Measurements from ENCODE around the gene ZMAT3.
"Not testable (repeated sequence)": the region's sequence is repeated elsewhere in the genome, so short reads cannot be mapped to it uniquely, and the experiment has no call there.

ZMAT3 gene, protein sequence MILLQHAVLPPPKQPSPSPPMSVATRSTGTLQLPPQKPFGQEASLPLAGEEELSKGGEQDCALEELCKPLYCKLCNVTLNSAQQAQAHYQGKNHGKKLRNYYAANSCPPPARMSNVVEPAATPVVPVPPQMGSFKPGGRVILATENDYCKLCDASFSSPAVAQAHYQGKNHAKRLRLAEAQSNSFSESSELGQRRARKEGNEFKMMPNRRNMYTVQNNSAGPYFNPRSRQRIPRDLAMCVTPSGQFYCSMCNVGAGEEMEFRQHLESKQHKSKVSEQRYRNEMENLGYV

DNA sequence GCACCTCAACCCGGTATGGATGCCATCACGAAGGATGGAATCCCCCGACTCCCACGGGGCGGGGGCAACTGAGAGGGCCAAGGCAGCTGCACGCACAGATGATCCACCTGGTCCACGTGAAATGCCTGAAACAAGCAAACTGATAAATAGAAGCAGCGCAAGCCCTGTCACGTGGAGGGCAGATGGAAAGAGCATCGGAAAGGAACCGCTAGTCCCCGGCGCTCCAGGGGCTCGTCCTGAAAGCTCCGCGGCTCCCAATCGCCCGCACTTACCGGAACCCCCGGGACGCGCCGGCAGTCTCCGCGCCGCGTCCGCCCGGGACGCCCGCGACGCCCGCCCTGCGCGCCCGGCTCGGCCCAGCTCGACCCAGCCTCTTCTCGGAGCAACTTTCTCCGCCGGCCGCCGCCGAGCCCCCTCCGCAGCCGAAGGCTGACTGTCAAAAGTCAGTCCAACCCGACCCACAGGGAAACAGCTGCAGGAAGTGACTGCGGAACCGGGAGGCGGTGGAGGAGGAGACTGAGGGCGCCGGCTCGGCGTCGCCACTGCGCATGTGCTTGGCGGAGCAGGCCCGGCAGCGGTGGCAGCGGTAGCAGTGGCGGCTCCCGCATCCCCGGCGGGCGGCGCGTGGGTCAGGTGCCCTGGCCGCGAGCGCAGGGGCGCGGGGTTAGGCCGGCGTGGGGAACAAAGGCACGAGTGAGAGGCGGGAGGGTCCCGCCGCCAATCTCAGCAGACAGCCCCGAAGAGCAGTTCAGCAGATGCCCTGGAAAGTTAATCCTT is at the start of gene ZMAT3:
TSS of gene ZMAT3 (minus strand) at position 487 of the 777 bp plus-strand sequence. CDS start 4,057 bp downstream, outside the sequence.
- Histone ChIP-seq H3K27me3 (ENCODE audit: control insufficient read depth, insufficient read depth, low read length) (no peaks in the 10 kb centered on the region), H3K36me3 (ENCODE audit: control insufficient read depth, insufficient read depth, low read length) (no peaks in the 10 kb centered on the region), H3K9ac (ENCODE audit: low read length) (peak within 1 kb of the TSS; percentile 73), H3K4me1 (ENCODE audit: control insufficient read depth, insufficient read depth, low read length) (peaks cover 8% of the 10 kb centered on the region), H3K9me3 (ENCODE audit: control insufficient read depth, low read length) (no peaks in the 10 kb centered on the region), H3K4me3 (ENCODE audit: low read length) (peak within 1 kb of the TSS; percentile 63)

DNA sequence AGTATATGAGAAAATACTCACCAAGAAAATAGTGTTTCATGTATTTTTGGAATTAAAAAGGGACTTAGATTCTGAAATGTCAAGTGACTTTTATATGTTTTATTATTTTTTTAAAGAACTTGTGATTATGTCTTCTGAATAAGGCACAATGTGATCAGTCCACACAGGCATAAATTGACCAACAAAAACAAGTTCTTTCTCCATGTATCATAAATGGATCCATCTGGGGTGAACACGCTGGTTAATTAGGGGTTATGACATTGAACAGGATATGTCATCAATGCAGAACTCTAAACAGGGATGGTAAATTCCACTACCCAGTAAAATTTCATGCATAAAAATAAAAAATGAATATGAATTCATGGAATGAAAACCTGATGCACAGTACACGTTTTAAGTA is 45.2 kb upstream of the ZMAT3 start:
- Histone ChIP-seq H3K27me3 (ENCODE audit: control insufficient read depth, insufficient read depth, low read length) (no peaks in the 10 kb centered on the region), H3K9me3 (ENCODE audit: control insufficient read depth, low read length) (no peaks in the 10 kb centered on the region), H3K4me1 (ENCODE audit: control insufficient read depth, insufficient read depth, low read length) (no peaks in the 10 kb centered on the region), H3K4me3 (ENCODE audit: low read length) (no peak overlapping the region), H3K9ac (ENCODE audit: low read length) (no peak overlapping the region), H3K36me3 (ENCODE audit: control insufficient read depth, insufficient read depth, low read length) (no peaks in the 10 kb centered on the region)

DNA sequence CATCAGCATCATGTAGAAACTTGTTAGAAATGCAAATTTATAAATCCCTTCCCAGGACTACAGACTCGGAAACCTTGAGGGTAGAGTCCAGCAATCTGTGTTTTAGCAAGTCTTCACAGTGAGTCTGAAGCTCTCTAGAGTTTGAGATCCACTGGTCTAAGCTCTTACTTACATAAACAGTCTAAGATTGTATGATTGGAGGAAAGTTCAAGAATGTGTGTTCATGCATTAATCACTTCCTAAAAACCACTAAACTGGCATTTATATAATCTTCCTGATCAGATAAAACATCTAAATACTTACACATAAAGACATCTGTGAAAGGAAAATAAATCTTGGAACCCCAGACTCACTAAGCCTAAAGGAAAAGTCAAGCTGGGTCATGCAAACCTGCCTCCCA is 43.8 kb upstream of the ZMAT3 start:
- not testable (repeated sequence) for H3K27me3 ChIP-seq (ENCODE audit: control insufficient read depth, insufficient read depth, low read length); H3K36me3 ChIP-seq (ENCODE audit: control insufficient read depth, insufficient read depth, low read length); H3K9ac ChIP-seq (ENCODE audit: low read length); H3K4me3 ChIP-seq (ENCODE audit: low read length); H3K9me3 ChIP-seq (ENCODE audit: control insufficient read depth, low read length); H3K4me1 ChIP-seq (ENCODE audit: control insufficient read depth, insufficient read depth, low read length)

DNA sequence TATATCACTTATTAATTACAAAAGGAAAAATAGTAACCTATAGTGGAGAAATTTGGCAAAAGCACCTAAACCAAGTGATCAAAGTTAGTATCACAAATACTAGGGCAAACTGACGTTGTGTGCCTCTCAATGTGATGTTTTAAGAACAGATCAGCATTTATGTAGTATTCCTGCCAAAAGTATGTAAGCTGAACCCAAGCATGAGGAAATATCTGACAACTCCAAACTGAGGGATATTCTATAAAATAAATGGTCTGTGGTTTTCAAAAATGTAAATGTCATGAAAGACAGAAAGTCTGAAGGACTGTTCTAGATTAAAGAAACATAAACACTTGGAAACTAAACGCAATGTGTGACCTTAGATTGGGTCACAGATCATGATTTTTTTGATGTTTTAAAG is 42.3 kb upstream of the ZMAT3 start:
- Histone ChIP-seq H3K36me3 (ENCODE audit: control insufficient read depth, insufficient read depth, low read length) (no peaks in the 10 kb centered on the region), H3K4me1 (ENCODE audit: control insufficient read depth, insufficient read depth, low read length) (no peaks in the 10 kb centered on the region), H3K4me3 (ENCODE audit: low read length) (no peak overlapping the region), H3K9me3 (ENCODE audit: control insufficient read depth, low read length) (no peaks in the 10 kb centered on the region), H3K27me3 (ENCODE audit: control insufficient read depth, insufficient read depth, low read length) (no peaks in the 10 kb centered on the region), H3K9ac (ENCODE audit: low read length) (no peak overlapping the region)

DNA sequence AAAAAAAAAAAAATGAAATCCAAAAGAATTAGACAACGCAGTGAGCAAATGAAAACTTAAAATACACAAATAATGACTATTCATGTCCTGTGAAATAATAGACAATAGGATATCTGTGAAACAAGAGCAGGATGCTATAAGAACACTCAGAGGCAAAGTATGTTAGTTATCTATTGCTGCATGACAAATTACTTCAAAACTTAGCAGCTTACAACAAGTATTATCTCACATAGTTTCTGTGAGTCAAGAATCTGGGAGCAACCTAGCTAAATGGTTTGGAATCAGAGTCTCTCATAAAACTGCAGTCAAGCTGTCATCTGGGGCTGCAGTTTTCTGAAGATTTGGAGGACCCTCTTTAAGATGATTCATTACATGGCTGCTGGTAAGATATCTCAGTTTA is 36.5 kb upstream of the ZMAT3 start:
- H3K9ac ChIP-seq (ENCODE audit: low read length), result no peak overlapping the region
- H3K4me1 ChIP-seq (ENCODE audit: control insufficient read depth, insufficient read depth, low read length), result peaks cover under 1% of the 10 kb centered on the region
- H3K36me3 ChIP-seq (ENCODE audit: control insufficient read depth, insufficient read depth, low read length), result no peaks in the 10 kb centered on the region
- no peaks in the 10 kb centered on the region for H3K27me3 ChIP-seq (ENCODE audit: control insufficient read depth, insufficient read depth, low read length)
- no peak overlapping the region for H3K4me3 ChIP-seq (ENCODE audit: low read length)
- H3K9me3 ChIP-seq (ENCODE audit: control insufficient read depth, low read length), result no peaks in the 10 kb centered on the region

DNA sequence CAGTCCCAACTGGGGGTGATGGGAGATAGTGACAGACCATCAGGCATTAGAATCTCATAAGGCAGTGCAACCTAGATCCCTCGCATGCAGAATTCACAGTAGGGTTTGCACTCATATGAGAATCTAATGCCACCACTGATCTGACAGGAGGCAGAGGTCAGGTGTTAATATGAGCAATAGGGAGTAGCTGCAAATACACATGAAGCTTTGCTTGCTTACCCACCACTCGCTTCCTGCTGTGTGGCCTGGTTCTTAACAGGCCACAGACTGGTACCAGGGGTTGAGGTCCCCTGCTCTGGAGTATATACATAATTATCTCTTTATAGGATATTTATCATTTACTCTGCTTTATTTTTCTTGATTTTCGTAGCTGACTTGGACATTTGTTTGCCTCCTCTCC is 36.0 kb upstream of the ZMAT3 start:
- Histone ChIP-seq H3K9me3 (ENCODE audit: control insufficient read depth, low read length) (no peaks in the 10 kb centered on the region), H3K4me1 (ENCODE audit: control insufficient read depth, insufficient read depth, low read length) (peaks cover 5% of the 10 kb centered on the region), H3K27me3 (ENCODE audit: control insufficient read depth, insufficient read depth, low read length) (no peaks in the 10 kb centered on the region), H3K36me3 (ENCODE audit: control insufficient read depth, insufficient read depth, low read length) (no peaks in the 10 kb centered on the region), H3K4me3 (ENCODE audit: low read length) (no peak overlapping the region), H3K9ac (ENCODE audit: low read length) (no peak overlapping the region)

DNA sequence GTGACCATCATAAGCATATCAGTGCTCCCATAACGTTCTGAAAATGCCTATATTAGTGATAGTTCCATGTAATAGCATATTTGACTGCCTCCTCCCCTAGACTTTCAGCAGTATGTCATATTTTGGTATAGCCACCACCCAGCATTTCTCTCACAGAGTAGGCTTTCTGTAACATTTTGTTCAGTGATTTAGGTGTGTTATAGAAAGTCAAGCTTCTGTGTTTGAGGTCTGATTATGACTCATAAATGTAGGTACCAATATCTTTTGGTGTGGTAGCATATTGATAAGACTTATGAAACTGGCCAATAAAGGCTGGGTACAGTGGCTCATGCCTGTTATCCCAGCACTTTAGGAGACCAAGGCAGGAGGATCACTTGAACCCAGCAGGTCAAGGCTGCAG is 34.3 kb upstream of the ZMAT3 start:
- Histone ChIP-seq H3K4me3 (ENCODE audit: low read length) (no peak overlapping the region), H3K9ac (ENCODE audit: low read length) (no peak overlapping the region), H3K9me3 (ENCODE audit: control insufficient read depth, low read length) (no peaks in the 10 kb centered on the region), H3K27me3 (ENCODE audit: control insufficient read depth, insufficient read depth, low read length) (no peaks in the 10 kb centered on the region), H3K36me3 (ENCODE audit: control insufficient read depth, insufficient read depth, low read length) (no peaks in the 10 kb centered on the region), H3K4me1 (ENCODE audit: control insufficient read depth, insufficient read depth, low read length) (peaks cover 7% of the 10 kb centered on the region)

- Histone ChIP-seq H3K9ac (ENCODE audit: low read length) (no peak overlapping the region), H3K4me1 (ENCODE audit: control insufficient read depth, insufficient read depth, low read length) (peaks cover 7% of the 10 kb centered on the region), H3K36me3 (ENCODE audit: control insufficient read depth, insufficient read depth, low read length) (no peaks in the 10 kb centered on the region), H3K4me3 (ENCODE audit: low read length) (no peak overlapping the region), H3K9me3 (ENCODE audit: control insufficient read depth, low read length) (no peaks in the 10 kb centered on the region), H3K27me3 (ENCODE audit: control insufficient read depth, insufficient read depth, low read length) (no peaks in the 10 kb centered on the region)
Measured at GRCh38 chr3:179100652-179101051, 29.0 kb upstream of the ZMAT3 start.

DNA sequence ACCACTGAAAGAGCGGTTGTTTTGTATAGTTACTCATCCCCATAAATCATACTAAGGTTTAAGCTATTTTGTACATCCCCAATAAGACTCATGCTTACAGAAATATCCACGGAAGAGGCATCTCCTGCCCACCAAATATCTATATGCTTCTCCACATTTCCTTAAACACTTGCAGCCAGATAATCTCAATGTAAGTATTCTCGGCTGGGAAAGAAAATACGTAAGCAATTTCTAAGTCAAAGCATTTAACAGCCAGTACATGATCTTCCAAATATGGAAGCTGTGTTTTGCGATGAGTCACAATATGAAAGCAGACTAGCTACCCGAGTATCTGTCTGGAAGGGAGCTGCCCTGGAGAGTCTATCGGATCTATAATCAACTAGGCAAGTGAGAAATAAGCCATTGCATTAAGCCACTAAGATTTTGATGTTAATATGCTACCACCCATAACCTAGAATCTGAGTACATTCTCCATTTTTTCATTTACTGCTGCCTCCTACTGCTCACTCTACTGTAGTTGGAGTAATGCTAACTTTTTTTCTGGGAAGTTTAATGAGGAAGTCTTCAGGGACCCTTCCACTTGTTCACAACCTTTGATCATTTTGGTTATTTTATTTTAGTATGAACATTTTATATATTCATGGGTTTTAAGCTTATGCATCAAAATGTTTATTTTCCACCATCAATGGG is 26.9 kb upstream of the ZMAT3 start:
- Histone ChIP-seq H3K9me3 (ENCODE audit: control insufficient read depth, low read length) (no peaks in the 10 kb centered on the region), H3K27me3 (ENCODE audit: control insufficient read depth, insufficient read depth, low read length) (no peaks in the 10 kb centered on the region), H3K36me3 (ENCODE audit: control insufficient read depth, insufficient read depth, low read length) (no peaks in the 10 kb centered on the region), H3K4me3 (ENCODE audit: low read length) (no peak overlapping the region), H3K9ac (ENCODE audit: low read length) (no peak overlapping the region), H3K4me1 (ENCODE audit: control insufficient read depth, insufficient read depth, low read length) (peaks cover 7% of the 10 kb centered on the region)

GRCh38 chr3:179093807-179094206 is 22.2 kb upstream of the ZMAT3 start:
- H3K9ac ChIP-seq (ENCODE audit: low read length), result no peak overlapping the region
- no peaks in the 10 kb centered on the region for H3K36me3 ChIP-seq (ENCODE audit: control insufficient read depth, insufficient read depth, low read length)

DNA sequence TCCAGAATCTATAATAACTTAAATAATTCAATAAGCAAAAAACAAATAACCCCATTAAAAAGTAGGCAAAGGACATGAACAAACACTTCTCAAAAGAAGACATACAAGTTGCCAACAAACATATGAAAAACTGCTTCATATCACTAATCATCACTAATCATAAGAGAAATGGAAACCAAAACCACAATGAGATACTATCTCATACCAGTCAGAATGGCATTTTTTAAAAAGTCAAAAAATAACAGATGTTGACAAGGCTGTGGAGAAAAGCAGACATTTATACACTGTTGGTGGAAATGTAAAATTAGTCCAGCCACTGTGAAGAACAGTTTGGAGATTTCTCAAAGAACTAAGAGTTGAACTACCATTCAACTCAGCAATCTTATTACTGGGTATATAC is 19.5 kb upstream of the ZMAT3 start:
- no peaks in the 10 kb centered on the region for H3K4me1 ChIP-seq (ENCODE audit: control insufficient read depth, insufficient read depth, low read length)
- H3K9me3 ChIP-seq (ENCODE audit: control insufficient read depth, low read length), result no peaks in the 10 kb centered on the region
- H3K27me3 ChIP-seq (ENCODE audit: control insufficient read depth, insufficient read depth, low read length), result no peaks in the 10 kb centered on the region
- H3K36me3 ChIP-seq (ENCODE audit: control insufficient read depth, insufficient read depth, low read length), result no peaks in the 10 kb centered on the region
- no peak overlapping the region for H3K9ac ChIP-seq (ENCODE audit: low read length)
- H3K4me3 ChIP-seq (ENCODE audit: low read length), result no peak overlapping the region

More at GRCh38 chr3:179093807-179094206, 22.2 kb upstream of the ZMAT3 start:
- no peak overlapping the region for H3K4me3 ChIP-seq (ENCODE audit: low read length)
- H3K9me3 ChIP-seq (ENCODE audit: control insufficient read depth, low read length), result no peaks in the 10 kb centered on the region
- H3K4me1 ChIP-seq (ENCODE audit: control insufficient read depth, insufficient read depth, low read length), result no peaks in the 10 kb centered on the region
- H3K27me3 ChIP-seq (ENCODE audit: control insufficient read depth, insufficient read depth, low read length), result no peaks in the 10 kb centered on the region

- H3K4me3 ChIP-seq (ENCODE audit: low read length), result no peak overlapping the region
- H3K9ac ChIP-seq (ENCODE audit: low read length), result no peak overlapping the region
- no peaks in the 10 kb centered on the region for H3K9me3 ChIP-seq (ENCODE audit: control insufficient read depth, low read length)
- H3K4me1 ChIP-seq (ENCODE audit: control insufficient read depth, insufficient read depth, low read length), result no peaks in the 10 kb centered on the region
- no peaks in the 10 kb centered on the region for H3K27me3 ChIP-seq (ENCODE audit: control insufficient read depth, insufficient read depth, low read length)
- no peaks in the 10 kb centered on the region for H3K36me3 ChIP-seq (ENCODE audit: control insufficient read depth, insufficient read depth, low read length)
Measured at GRCh38 chr3:179088306-179088705, 16.7 kb upstream of the ZMAT3 start.
